ENCODE measurements around the gene KMT2D.

DNA sequence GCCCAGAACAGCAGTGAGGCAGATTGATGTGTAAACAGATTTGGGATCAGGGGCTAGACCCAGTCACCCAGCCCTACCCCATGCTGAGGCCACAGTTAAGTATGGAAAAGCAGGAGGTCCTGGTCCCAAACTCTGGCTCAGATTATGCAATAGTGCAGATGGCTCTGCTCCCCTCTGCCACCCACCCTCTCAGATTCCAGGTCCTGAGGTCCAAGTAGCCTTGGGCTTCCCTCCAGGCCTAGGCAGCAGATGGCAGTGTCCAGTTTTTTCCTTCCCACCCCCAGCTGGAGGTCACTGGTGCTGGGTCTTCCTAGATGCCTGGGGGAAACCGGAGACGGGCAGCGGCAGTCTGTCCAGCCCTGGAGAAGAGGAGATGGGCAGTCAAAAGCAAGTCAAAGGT lies 36.8 kb upstream of the KMT2D start:
- TF ChIP-seq POLR2AphosphoS5 (IDR thresholded peaks at IDR 0.05; ENCODE audit: borderline replicate concordance, low read depth, low read length) (no peak), EZH2 (IDR thresholded peaks at IDR 0.05) (no peak), FOXP2 (optimal IDR thresholded peaks at IDR 0.05; ENCODE audit: control extremely low read depth, extremely low read length, insufficient read depth) (no peak)

All from SK-N-MC (cell line).